Erythroblast (primary cell): ENCODE measurements around the gene ELMO2.

Experiments used
- GATA1 ChIP-seq: IDR thresholded peaks from 2 replicates; pipeline ENCODE4 v1.6.1; 2011; ENCODE audit warnings: low read depth, mild to moderate bottlenecking, control low read depth, low read length, moderate library complexity
- POLR2A ChIP-seq: IDR thresholded peaks from 2 replicates; pipeline ENCODE4 v1.6.1; 2011; ENCODE audit warnings: mild to moderate bottlenecking, low read length

DNA sequence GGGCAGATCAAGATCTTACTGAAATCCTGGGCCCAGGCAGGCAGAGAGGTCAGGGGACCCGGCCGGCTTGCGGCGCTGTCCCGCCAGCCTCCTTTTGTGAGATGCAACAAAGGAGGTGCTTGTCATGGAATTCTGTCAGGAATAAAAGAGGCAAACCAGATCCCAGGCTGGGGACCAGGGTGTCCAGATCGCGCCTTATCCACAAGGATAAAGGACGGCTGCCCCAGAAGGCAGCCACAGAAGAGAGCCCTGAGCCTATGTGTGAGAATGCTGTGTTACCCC, 55.5 kb downstream of the ELMO2 start:
- no peak for TF ChIP-seq POLR2A
- no peak for TF ChIP-seq GATA1
